Measurements from ENCODE around the gene SFXN5. TPM values are rescaled to one million over a fixed set of nuclear protein-coding genes. Genes with fewer than 3 reads are reported as not detected.

Gene SFXN5
- total and polyA plus RNA-seq, 2 of the 4 experiments (the other 2 are of a cell fraction) = 8.6 to 17.0 TPM

DNA sequence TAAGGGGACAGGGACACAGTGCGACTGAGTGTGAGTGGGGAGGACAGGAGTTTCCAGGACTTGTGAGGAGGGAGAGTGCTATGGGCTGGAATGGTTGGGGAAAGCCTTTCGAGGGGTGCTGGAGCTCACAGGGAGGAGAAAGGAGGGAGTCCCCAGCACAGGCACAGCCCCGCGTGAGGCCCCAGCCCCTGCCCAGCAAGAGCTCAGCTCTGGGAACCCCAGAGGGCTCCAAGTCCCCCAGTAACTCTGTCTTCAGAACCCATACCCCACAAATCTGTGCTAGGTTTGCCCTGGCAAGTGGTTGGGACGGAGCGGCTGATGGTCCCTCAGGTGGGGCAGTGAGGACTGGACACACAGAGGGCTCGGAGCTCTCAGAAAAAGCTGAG lies 75.4 kb downstream of the SFXN5 start:
- Histone ChIP-seq H4K5ac (ENCODE audit: low read depth, low read length) (no peak overlapping the region), H3K36me3 (ENCODE audit: control insufficient read depth, insufficient read depth, low read length) (no peaks in the 10 kb centered on the region), H3K4me1 (ENCODE audit: control insufficient read depth, insufficient read depth, low read length) (peaks cover 10% of the 10 kb centered on the region), H3K4me2 (ENCODE audit: low read depth, low read length) (no peak overlapping the region), H3K23ac (ENCODE audit: low read depth, low read length) (no peak overlapping the region), H3K9me1 (ENCODE audit: insufficient read depth, low read length) (peaks cover 12% of the 10 kb centered on the region), H2AFZ (replicated peaks; ENCODE audit: low read length, poor library complexity) (no peak overlapping the region), H4K20me1 (ENCODE audit: insufficient read depth, low read length) (no peaks in the 10 kb centered on the region), H3K9ac (ENCODE audit: low read depth, low read length) (no peak overlapping the region), H4K8ac (ENCODE audit: low read depth in 2 of 2, low read length in 2 of 2) (no peak overlapping the region), H2BK15ac (ENCODE audit: low read depth, low read length) (no peak overlapping the region), H3K56ac (ENCODE audit: extremely low read depth, insufficient read depth, low read length) (no peak overlapping the region), H3K14ac (replicated peaks; ENCODE audit: low read depth, low read length) (no peak overlapping the region), H2AK9ac (replicated peaks; ENCODE audit: low read depth, low read length, poor library complexity) (no peak overlapping the region), H3K79me1 (ENCODE audit: low read depth in 1 of 2, low read length in 2 of 2) (no peaks in the 10 kb centered on the region), H3K4ac (ENCODE audit: low read depth, low read length) (no peak overlapping the region), H3K4me3 (ENCODE audit: insufficient read depth, low read depth, low read length) (no peak overlapping the region), H2BK20ac (ENCODE audit: low read depth, low read length) (no peak overlapping the region), H4K91ac (ENCODE audit: insufficient read depth, low read depth, low read length) (no peak overlapping the region), H3K27me3 (ENCODE audit: control insufficient read depth, insufficient read depth, low read length) (no peaks in the 10 kb centered on the region), H3K27ac (ENCODE audit: insufficient read depth, low read length) (no peak overlapping the region), H2BK5ac (ENCODE audit: low read depth, low read length, poor library complexity, severe bottlenecking) (no peak overlapping the region), H3K18ac (ENCODE audit: low read depth, low read length) (no peak overlapping the region), H2AK5ac (ENCODE audit: low read depth, low read length) (no peak overlapping the region), H2BK120ac (ENCODE audit: low read depth, low read length) (no peak overlapping the region), H3K9me3 (ENCODE audit: control insufficient read depth, insufficient read depth, low read length) (no peaks in the 10 kb centered on the region)
- WGBS, 2 experiments (ENCODE audit: extremely low coverage in 2 of 2, insufficient read length in 1 of 2) = 100% methylated on average over 1 of the region's 7 CpGs; no CpG with 5 or more reads in 1 of the 2 experiments
- intact Hi-C loops (cut with micrococcal nuclease) (no loop called here), dilution Hi-C loops (cut with HindIII; ENCODE audit: low sequenced_read_pairs, unreplicated experiment) (no loop called here), in situ Hi-C loops (cut with MboI; ENCODE audit: low sequenced_read_pairs) (loop anchor here (5.0 kb wide), 1 partner anchor 161 kb away; no protein-coding TSS in a partner anchor)
- POLR2A ChIA-PET (ENCODE audit: unreplicated experiment) = interaction anchor here (0.5 kb wide), 1 partner anchor 20 kb away, joined by 5 read pairs; no protein-coding TSS in a partner anchor
- BruUV-seq (replicated peaks) = no TSS peak
- no peak for ATAC-seq (ENCODE audit: low read depth)
- no peak for DNase-seq
- TF ChIP-seq NFE2L2 (IDR thresholded peaks at IDR 0.05; ENCODE audit: low read depth, low read length) (no peak), MXI1 (IDR thresholded peaks at IDR 0.05; ENCODE audit: borderline replicate concordance, low read depth, low read length) (no peak), SMC3 (IDR thresholded peaks at IDR 0.05; ENCODE audit: low read depth, low read length) (no peak), CHD1 (IDR thresholded peaks at IDR 0.05; ENCODE audit: low read depth, low read length) (no peak), RFX5 (IDR thresholded peaks at IDR 0.05; ENCODE audit: low read depth, low read length) (no peak), MAFK (IDR thresholded peaks at IDR 0.05; ENCODE audit: low read depth, low read length) (no peak), CEBPB (IDR thresholded peaks at IDR 0.05; ENCODE audit: low read depth, low read length) (no peak), POLR2A (IDR thresholded peaks at IDR 0.05; ENCODE audit: low read depth, low read length) (no peak), BHLHE40 (IDR thresholded peaks at IDR 0.05; ENCODE audit: low read depth, low read length) (no peak), RAD21 (IDR thresholded peaks at IDR 0.05; ENCODE audit: low read length) (no peak), RCOR1 (IDR thresholded peaks at IDR 0.05; ENCODE audit: insufficient replicate concordance, low read length) (no peak)
- TF ChIP-seq, protein P1, sequence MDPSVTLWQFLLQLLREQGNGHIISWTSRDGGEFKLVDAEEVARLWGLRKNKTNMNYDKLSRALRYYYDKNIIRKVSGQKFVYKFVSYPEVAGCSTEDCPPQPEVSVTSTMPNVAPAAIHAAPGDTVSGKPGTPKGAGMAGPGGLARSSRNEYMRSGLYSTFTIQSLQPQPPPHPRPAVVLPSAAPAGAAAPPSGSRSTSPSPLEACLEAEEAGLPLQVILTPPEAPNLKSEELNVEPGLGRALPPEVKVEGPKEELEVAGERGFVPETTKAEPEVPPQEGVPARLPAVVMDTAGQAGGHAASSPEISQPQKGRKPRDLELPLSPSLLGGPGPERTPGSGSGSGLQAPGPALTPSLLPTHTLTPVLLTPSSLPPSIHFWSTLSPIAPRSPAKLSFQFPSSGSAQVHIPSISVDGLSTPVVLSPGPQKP (IDR thresholded peaks at IDR 0.05; ENCODE audit: borderline replicate concordance, low read depth, low read length) = no peak
- TF ChIP-seq, protein P2, sequence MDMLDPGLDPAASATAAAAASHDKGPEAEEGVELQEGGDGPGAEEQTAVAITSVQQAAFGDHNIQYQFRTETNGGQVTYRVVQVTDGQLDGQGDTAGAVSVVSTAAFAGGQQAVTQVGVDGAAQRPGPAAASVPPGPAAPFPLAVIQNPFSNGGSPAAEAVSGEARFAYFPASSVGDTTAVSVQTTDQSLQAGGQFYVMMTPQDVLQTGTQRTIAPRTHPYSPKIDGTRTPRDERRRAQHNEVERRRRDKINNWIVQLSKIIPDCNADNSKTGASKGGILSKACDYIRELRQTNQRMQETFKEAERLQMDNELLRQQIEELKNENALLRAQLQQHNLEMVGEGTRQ (IDR thresholded peaks at IDR 0.05; ENCODE audit: low read depth, low read length) = no peak
- CTCF ChIA-PET = no interaction called here

Data from IMR-90 (cell line).